Aorta (tissue), 5 donors: ENCODE data around the gene PHF12. TPM values are rescaled to one million over a fixed set of nuclear protein-coding genes. Genes with fewer than 3 reads are reported as not detected.
"Not testable (repeated sequence)": the region's sequence is repeated elsewhere in the genome, so short reads cannot be mapped to it uniquely, and the experiment has no call there.

Experiments used
- ATAC-seq: fragments of 200-7000 bp; cut with Tn5 transposase; one replicate; pipeline ENCODE4 v1.9.1; 2022; ENCODE audit warnings: moderate library complexity; ENCODE audit not compliant: low FRiP score
- DNase-seq, 2 donors: peaks; one replicate each; pipeline ENCODE4 v3.0.0-alpha.2; 2020
- H3K27ac ChIP-seq, 2 donors: one replicate each; pipeline ENCODE4 v1.5.1; 2013; ENCODE audit warnings: low read length in 2 of 2, mild to moderate bottlenecking in 2 of 2, moderate library complexity in 2 of 2, control low read depth in 1 of 2, inconsistent platforms in 1 of 2, low read depth in 1 of 2
- H3K27me3 ChIP-seq, 2 donors: one replicate each; pipeline ENCODE4 v1.6.1; 2013; ENCODE audit warnings: control low read depth in 1 of 2, low read length in 1 of 2, mild to moderate bottlenecking in 1 of 2, moderate library complexity in 1 of 2; ENCODE audit not compliant: insufficient read depth in 2 of 2, control insufficient read depth in 1 of 2
- H3K36me3 ChIP-seq, 2 donors: one replicate each; pipeline ENCODE4 v1.6.1; 2013; ENCODE audit warnings: control low read depth in 1 of 2, low read length in 1 of 2, mild to moderate bottlenecking in 1 of 2; ENCODE audit not compliant: insufficient read depth in 2 of 2, control insufficient read depth in 1 of 2
- H3K4me1 ChIP-seq, 2 donors: one replicate each; pipeline ENCODE4 v1.6.1; 2013; ENCODE audit warnings: low read length in 2 of 2, control low read depth in 1 of 2, mild to moderate bottlenecking in 1 of 2, moderate library complexity in 1 of 2; ENCODE audit not compliant: insufficient read depth in 2 of 2, control insufficient read depth in 1 of 2
- H3K4me3 ChIP-seq, 2 donors: one replicate each; pipeline ENCODE4 v1.5.1; 2013; ENCODE audit warnings: low read length in 2 of 2, control low read depth in 1 of 2, mild to moderate bottlenecking in 1 of 2
- H3K9me3 ChIP-seq: one replicate; pipeline ENCODE4 v1.6.1; 2013; ENCODE audit warnings: mild to moderate bottlenecking, low read length; ENCODE audit not compliant: control insufficient read depth
- WGBS, 2 donors: extraction: QIAGEN DNeasy Blood & Tissue Kit; methylation state at CpG; one replicate each; pipeline ENCODE4 v1.1.7; 2013; 5-methylcytosine and 5-hydroxymethylcytosine counted together
- intact Hi-C, 2 donors: fragments of 100-400 bp; cut with DNase I; formaldehyde crosslinking; loops; one replicate each; pipeline versions ENCODE4 v1.14.2 to v1.15.0; 2022
- polyA plus RNA-seq, 2 donors: library from polyadenylated mRNA; stranded (reverse); fragments of 200-250 nt; gene quantifications; one replicate each; pipeline ENCODE4 v1.2.3, GENCODE V29; 2013
- total RNA-seq, 2 donors: library from RNA; stranded (reverse); fragmentation: NEBNext Ultra II Directional; extraction: Animal tissue kit (Norgen Biotek cat#: 25700); gene quantifications; one replicate each; pipeline ENCODE4 v1.2.1, GENCODE V29; 2021
- donor health status: healthy with polysubstance abuse.
- donor health status: Bipolar disorder and iron deficiency.
- donor health status: DM: no; HTN: no; CAD: no.
- donor health status: DM: no; HTN: no; CAD: no.
- donor health status: DM: yes; HTN: yes; CAD: no.

PHF12 gene
- total and polyA plus RNA-seq, 4 donors: 10.1 to 47.0 (median 30.0) TPM

DNA sequence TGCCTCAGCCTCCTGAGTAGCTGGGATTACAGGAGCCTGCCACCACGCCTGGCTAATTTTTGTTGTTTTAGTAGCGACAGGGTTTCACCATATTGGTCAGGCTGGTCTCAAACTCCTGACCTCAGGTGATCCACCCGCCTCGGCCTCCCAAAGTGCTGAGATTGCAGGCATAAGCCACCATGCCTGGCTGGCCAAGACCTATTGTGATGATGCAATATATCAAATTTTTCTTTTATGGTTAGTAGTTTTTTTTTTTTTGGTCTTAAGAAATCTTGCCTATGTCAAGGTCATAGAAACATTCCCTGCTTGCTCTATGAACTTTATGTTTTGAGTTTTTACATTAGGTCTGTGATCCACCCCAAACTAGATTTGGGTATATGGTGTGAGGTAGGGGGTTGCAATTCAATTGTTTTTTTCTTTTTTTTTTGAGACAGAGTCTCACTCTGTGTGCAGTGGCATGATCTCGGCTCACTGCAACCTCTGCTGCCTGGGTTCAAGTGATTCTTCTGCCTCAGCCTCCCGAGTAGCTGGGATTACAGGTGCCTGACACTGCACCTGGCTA, 74.1 kb downstream of the PHF12 start:
- H3K36me3 ChIP-seq, H3K9me3 ChIP-seq, DNase-seq, H3K4me3 ChIP-seq, H3K27ac ChIP-seq, intact Hi-C loops, ATAC-seq, H3K27me3 ChIP-seq, H3K4me1 ChIP-seq: not testable (repeated sequence)
- 90 to 94% methylated on average over 6 of the region's 6 CpGs for WGBS, 2 donors

DNA sequence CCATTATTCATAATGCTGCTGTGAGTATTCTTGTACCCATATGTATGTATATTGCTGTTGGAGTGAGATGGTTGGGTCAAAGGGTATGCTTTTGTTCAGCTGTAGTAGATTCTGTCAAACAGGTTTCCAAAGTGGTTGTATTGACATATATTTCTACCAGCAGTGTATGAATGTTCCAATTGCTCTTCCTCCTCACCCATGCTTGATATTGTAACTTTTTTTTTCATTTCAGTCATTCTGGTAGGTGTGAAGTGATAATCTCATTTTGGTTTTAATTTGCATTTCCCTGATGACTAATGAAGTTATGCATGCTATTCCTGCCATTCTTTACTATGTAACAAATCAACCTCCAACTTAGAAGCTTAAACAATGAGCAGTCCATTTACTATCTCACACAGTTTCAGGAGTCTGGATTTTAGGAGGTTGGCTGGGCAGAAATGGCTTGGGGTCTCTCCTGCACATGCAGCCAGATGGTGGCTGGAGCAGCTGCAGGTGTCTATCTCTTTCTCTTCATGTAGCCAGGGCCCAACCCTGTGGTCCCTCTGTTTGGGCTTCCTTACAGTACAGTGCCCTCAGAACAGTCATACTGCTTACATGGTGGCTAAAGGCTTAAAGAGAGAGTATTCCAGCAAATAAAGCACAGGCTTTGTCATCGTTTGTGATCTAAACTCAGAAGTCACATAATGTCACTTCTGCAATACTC, 75.3 kb downstream of the PHF12 start:
- H3K4me1 ChIP-seq: no peaks in the 10 kb centered on the region
- H3K9me3 ChIP-seq: no peaks in the 10 kb centered on the region
- WGBS, 2 donors: 58 to 71% methylated on average over 1 of the region's 1 CpG
- H3K27ac ChIP-seq: no peak overlapping the region
- no peak overlapping the region for H3K4me3 ChIP-seq
- intact Hi-C loops: no loop called here
- no peaks in the 10 kb centered on the region for H3K27me3 ChIP-seq
- DNase-seq (no peak), ATAC-seq (no peak)
- no peaks in the 10 kb centered on the region for H3K36me3 ChIP-seq

DNA sequence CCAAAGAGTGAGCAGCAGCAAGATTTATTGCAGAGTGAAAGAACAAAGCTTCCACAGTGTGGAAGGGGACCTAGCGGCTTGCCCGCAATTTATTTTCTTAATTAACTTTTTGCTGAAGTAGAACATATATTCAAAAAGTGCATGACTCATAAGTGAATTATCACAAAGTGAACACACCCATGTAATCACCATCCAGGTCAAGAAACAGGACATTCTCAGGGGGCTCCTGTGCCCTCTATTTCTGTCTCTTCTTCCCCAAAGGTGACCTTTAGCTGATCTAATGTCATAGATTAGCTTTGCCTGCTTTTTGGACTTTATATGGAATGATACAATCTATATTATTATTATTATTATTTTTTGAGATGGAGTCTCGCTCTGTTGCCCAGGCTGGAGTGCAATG, 76.6 kb downstream of the PHF12 start:
- Histone ChIP-seq H3K4me1 (no peaks in the 10 kb centered on the region), H3K4me3 (no peak overlapping the region), H3K36me3 (no peaks in the 10 kb centered on the region), H3K27me3 (no peaks in the 10 kb centered on the region), H3K27ac (no peak overlapping the region), H3K9me3 (no peaks in the 10 kb centered on the region)
- DNase-seq (no peak), ATAC-seq (no peak)
- 81 to 85% methylated on average over 3 of the region's 3 CpGs for WGBS, 2 donors
- intact Hi-C loops: no loop called here

DNA sequence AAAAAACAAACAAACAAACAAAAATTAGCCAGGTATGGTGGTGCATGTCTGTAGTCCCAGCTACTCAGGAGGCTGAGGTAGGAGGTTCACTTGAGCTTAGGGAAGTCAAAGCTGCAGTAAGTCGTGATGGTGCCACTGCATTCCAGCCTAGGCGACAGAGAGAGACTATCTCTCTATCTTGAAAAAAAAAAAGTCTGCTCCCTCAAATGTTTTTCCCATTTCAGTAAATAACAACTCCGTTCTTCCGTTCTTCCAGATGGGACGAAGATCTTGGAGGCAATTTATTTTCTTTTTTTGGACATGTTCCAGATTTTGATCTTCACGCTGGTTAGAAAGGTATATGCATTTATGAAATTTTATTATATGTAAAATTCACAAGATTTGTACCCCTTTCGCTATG, 77.5 kb downstream of the PHF12 start:
- H3K4me1 ChIP-seq: no peaks in the 10 kb centered on the region
- no peaks in the 10 kb centered on the region for H3K36me3 ChIP-seq
- no peak overlapping the region for H3K27ac ChIP-seq
- 90 to 93% methylated on average over 7 of the region's 7 CpGs for WGBS, 2 donors
- ATAC-seq (no peak), DNase-seq (no peak)
- no peaks in the 10 kb centered on the region for H3K9me3 ChIP-seq
- intact Hi-C loops: no loop called here
- no peaks in the 10 kb centered on the region for H3K27me3 ChIP-seq
- H3K4me3 ChIP-seq: no peak overlapping the region

DNA sequence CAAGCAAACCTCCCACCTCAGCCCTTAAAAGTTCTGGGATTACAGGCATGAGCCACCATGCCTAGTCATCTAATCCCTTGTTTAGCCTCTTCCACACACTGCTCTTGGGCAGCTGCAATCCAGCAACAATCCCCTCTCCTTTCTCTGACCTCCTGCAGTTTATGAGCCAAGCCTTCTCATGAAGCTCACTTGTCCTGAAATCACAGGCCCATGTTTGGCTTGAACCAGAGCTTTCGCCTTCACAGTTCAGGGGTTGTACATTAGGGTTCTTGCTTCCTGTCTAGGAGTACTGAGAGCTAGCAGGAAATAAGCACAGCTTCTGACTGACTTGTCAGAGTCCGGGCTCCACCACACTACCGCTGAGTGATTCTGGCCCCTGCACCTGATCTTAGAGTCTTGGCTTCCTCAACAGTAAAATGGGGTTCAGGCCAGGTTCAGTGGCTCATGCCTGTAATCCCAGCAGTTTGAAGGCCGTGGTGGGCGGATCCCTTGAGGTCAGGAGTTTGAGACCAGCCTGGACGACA, 80.2 kb downstream of the PHF12 start:
- Histone ChIP-seq H3K9me3 (no peaks in the 10 kb centered on the region), H3K36me3 (no peaks in the 10 kb centered on the region), H3K27me3 (no peaks in the 10 kb centered on the region), H3K4me3 (no peak overlapping the region), H3K4me1 (no peaks in the 10 kb centered on the region), H3K27ac (no peak overlapping the region)
- DNase-seq (no peak), ATAC-seq (no peak)
- WGBS, 2 donors: 86 to 89% methylated on average over 6 of the region's 6 CpGs
- intact Hi-C loops: no loop called here

DNA sequence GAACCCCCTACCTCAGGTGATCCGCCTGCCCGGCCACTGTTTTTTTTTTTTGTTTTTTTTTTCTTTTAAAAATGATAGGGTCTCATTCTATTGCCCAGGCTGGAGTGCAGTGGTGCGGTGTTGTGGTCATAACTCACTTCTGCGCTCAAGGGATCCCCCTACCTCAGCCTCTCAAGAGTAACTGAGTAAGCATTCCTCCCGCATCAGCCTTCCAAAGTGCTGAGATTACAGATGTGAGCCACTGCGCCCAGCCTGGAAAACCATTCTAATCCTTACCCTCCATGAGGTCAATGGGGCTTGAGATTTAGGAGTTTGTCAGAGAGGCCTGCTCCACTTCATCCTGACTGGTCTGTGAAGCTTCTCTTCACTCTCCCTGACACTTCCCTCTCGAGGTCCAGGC, 84.0 kb downstream of the PHF12 start:
- ATAC-seq (no peak), DNase-seq (no peak)
- no peaks in the 10 kb centered on the region for H3K27me3 ChIP-seq
- no peaks in the 10 kb centered on the region for H3K4me1 ChIP-seq
- H3K9me3 ChIP-seq: no peaks in the 10 kb centered on the region
- no peaks in the 10 kb centered on the region for H3K36me3 ChIP-seq
- 88 to 90% methylated on average over 7 of the region's 7 CpGs for WGBS, 2 donors
- H3K27ac ChIP-seq: no peak overlapping the region
- intact Hi-C loops: no loop called here
- no peak overlapping the region for H3K4me3 ChIP-seq

DNA sequence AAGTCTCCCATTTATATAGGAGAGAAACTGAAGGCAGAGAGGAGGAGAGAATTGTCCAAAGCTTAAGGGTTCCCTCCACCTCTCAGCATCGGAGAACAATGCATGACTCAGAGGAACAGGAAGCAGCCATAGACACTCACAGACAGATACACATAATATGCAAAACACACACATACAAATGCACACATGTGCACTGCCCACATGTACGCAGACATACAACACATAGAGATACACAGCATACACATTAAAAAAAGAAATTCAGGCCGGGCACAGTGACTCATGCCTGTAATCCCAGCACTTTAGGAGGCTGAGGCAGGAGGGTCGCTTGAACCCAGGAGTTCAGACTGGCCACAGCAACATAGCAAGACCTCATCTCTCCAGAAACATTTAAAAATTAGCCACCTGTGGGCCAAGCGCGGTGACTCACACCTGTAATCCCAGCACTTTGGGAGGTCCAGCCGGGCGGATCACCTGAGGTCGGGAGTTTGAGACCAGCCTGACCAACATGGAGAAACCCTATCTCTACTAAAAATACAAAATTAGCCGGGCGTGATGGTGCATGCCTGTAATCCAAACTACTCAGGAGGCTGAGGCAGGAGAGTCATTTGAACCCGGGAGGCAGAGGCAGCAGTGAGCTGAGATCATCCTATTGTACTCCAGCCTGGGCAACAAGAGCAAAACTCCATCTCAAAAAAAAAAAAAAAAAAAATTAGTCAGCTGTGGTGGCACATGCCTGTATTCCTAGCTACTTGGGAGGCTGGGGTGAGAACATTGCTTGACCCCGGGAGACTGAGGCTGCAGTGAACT, 85.2 kb downstream of the PHF12 start:
- WGBS, 2 donors: 87 to 89% methylated on average over 13 of the region's 13 CpGs
- ATAC-seq: no peak

DNA sequence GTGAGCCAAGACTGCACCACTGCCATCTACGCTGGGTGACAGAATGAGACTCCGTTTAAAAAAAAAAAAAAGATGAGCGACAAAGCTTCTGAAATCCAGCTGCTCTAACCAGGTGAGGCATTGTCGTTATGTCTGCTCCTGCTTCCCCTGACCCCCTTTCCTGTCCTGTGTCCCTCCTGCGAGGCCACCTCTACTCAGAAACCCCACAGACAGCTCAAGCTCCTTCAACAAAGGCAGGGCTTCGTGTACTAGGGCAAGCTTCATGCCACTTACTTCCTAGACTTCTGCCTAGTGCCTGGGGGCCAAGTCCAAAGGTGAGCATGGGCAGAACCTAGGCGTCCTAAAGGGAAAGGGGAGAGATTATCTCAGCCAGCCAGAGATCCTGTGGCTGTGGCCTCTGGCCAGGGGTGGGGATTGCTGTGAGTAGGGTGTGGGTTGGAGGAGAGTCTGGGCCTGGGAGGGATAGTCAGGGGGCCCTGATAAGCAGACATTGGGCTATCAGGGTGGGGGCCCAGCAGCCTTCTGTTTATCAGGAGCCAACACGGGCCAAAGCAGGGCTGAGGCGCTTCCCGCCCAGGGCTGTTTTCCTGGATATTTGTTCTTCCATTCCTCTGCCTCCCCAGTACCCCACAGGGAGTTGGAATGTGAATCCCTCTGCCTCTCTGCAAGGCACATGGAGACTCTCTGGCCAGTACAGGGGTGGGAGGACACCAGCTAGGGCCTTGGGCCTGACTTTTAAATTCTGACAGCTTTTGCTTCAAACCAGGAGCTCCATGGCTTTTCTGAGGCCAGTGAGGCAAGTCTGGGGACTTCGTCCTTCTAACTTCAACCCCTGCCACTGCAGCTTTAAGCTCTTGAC, 86.1 kb downstream of the PHF12 start:
- no peaks in the 10 kb centered on the region for H3K4me1 ChIP-seq
- H3K27ac ChIP-seq: no peak overlapping the region
- H3K36me3 ChIP-seq: peaks cover 0 to 2% of the 10 kb centered on the region in 2 donors
- no peaks in the 10 kb centered on the region for H3K9me3 ChIP-seq
- no peak overlapping the region for H3K4me3 ChIP-seq
- ATAC-seq (peak; percentile 50), DNase-seq (no peak)
- H3K27me3 ChIP-seq: no peaks in the 10 kb centered on the region
- intact Hi-C loops: no loop called here
- WGBS, 2 donors: 84% methylated on average over 11 of the region's 11 CpGs

More for the DNA sequence above, 85.2 kb downstream of the PHF12 start:
- Histone ChIP-seq H3K36me3 (no peaks in the 10 kb centered on the region), H3K9me3 (no peaks in the 10 kb centered on the region), H3K4me1 (no peaks in the 10 kb centered on the region), H3K4me3 (no peak overlapping the region), H3K27ac (no peak overlapping the region), H3K27me3 (no peaks in the 10 kb centered on the region)
- no peak for DNase-seq
- intact Hi-C loops: no loop called here
